ENCODE measurements around the gene GALNT5.
A peak's percentile ranks its signal among the peaks of the same experiment; 100 is the strongest.

Gene GALNT5

DNA sequence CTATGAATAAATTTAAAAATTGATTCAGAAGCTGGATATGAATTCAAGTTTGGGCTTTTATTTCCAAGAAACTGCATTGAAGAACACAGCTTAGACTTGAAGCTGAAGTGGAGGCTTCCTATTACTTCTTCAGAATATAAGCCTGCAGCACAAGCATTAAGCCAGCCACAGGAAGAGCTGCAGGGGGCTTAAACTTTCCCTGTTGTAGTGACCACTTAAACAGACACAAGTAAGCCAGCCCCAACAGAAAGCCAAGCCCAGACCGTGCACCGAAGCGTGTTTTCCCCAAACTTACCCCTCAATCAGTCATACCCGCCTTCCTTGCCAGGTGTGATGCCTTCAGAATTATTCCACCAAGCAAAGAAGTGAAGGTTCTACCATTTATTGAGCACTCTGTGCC, 39.5 kb downstream of the GALNT5 start:
- DNase-seq, result no peak

DNA sequence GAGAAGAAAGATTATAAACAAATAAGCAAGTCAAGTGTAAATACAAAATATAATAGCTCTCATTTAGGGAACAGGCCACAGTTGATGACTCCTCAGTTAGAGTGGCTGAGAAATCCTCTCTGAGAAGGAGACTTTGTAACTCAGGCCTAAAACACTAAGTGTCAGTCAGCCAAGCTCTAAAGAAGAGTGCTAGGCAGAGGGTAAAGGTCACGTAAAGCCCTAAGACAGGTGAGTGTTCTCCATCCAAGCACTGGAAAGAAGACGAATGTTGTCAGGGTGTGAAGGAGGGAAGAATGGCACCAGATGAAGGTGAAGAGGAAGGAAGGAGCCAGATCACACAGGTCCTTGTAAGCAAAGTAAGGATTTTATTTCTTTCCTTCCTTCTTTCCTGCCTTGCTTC, 43.8 kb downstream of the GALNT5 start:
- DNase-seq, result no peak

DNA sequence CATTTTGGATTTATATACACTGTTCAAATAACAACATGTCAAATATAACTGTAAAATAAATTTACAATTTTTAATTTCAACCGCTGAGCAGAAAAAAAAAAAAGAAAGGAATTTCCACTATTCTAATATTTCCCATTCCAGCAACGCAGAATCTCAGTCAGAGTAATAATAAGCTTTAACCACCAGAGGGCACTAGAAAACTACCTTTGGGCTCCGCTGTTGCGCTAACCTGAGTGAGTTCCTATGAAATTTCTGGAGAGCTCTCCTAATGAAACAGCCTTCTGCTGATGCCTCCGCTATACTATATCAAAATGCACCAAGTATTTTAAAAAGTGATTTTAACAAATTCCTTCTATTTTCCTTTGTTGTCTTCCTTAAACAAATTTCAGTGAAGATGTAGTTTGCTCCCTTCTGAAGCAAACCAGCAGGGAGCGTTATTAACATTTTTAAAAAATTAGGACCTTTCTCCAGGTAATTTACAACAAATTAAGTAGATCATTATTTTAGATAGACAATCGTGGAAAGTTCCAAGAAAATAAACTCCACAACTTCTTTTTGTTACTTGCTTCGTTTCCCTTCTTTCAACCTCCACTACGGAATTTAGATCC, 45.1 kb downstream of the GALNT5 start:
- peak; percentile 48 for DNase-seq

DNA sequence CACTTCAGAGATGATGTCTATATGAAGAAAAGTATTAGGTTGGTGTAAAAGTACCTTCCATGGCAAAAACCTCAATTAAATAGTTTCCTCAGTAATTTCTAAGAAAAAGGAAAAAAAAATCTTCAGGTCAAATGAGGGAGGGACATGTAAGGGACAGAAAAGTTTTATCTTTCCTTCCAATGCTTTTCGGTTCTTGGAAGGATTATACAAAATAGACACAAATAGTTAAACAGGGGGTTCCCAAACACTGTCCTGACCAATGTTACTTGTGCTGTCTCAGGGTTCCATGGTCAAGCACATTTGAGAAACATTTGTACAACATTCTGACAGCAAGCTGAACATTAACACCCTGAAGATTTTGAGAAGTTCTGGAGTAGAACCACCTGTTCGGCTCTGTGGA, 46.1 kb downstream of the GALNT5 start:
- no peak for DNase-seq

DNA sequence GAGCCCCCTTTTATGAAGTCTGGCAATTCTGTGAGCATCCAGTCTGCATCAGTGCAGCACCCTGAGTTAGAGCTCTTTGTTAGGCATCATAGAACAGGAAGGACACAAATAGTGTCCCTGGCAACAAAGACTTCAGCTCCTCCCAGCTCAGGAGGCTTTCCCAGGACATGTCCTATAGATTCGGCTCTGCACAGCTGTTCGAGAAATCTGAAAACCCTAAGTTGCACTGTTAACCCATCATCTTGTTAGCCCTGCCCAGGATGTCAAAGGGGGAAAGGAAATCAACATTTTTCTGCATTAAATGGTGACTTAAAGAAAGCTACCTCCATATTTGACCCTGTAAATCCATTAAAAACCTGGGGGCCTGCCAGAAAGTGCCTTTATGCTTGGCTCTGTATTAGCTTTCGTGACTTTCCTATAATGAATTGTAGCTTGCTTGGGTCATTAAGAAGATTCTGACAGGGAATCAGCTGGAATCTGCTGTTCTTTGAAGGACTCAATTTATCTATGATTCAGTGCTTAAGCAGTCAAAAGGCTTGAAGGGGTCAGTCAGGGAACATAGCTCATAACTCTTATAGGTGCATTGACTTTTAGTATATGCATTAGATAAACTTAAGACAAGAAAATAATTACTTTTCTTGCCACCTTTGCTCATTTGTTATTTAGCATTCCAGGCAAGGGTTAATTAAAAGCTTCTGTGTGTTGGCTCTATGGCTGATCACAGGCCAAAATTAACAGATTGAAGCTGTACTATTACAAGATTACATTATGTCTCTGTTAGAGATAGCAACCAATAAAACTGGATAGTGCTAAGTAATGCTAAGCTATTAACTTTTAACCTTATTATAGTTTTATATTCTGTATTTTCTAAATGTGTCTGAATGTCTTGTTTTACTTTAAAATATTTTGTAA, 47.6 kb downstream of the GALNT5 start:
- no peak for DNase-seq

DNA sequence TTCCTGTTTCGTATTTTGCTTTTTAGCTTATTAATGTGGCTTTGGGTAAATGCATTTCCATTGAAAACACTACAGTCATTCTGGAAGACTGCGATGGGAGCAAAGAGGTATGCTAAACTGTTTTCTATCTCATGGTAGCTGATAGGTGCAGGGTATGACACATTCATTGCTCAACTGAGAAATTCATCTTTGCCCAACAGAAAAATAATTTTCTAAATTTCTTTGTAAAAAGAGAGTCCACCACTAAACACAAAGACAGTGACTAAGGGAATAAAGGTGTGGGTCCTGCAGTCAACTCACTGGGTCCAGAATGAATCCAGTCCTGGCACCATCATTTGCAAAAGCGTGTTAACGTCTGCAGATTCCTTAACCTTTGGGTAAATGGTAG, 48.2 kb downstream of the GALNT5 start:
- no peak for DNase-seq

DNA sequence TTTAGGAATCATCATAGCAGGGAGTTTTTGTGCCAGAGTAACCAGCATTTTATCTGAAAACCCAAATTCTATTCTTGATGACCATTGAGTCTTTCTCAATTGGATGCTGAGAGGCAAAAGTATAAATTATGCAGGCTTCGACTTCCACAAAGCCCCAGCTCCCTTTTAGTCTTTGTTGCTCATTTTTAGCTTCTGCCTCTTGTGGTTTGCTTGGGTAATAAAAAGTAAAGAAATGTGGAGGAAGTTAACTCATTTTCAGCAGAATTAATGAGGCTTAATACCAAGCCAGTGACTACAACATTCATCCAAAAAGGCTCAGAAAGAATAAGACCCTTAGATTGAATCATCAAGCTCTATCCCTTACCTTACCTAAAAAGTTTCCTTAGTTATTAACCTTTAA, 49.5 kb downstream of the GALNT5 start:
- no peak for DNase-seq

DNA sequence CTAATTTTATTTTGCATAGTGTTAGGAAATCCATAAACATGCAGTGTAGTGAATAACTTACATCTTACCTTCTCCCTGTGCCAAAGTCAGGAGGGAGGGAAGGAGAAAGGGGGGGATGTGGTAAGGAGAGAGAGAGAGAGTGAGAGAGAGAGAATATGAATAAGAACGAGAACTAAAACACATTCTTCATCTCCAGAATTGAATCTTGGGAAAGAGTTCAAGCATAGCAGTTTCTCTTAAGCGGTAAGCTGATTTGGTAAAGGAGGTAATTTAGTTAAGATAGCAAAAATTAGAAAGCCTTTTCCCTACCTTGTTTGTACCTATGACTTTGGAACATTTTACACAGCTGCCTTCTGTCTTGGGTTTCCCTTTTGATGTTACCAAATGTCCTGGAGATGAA, 52.4 kb downstream of the GALNT5 start:
- DNase-seq, result no peak

DNA sequence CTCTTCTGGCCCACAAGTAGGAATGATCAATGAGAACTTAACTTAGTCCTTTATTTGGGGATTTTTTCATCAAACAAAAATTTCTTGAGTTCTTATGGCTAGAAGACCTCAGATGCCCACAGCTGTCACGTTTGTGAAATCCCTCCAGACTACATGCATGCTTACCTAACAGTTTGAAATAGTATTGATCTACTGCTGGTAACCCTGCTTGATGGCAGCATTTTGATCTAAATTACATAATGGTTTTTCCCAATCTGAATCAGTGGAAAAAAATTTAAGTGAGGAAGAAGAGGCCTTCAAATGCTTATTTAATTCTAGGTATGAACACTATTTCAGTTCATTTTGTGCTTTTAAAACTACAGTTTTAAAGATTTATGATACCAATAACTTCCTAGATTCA, 54.2 kb downstream of the GALNT5 start:
- DNase-seq, result no peak

DNA sequence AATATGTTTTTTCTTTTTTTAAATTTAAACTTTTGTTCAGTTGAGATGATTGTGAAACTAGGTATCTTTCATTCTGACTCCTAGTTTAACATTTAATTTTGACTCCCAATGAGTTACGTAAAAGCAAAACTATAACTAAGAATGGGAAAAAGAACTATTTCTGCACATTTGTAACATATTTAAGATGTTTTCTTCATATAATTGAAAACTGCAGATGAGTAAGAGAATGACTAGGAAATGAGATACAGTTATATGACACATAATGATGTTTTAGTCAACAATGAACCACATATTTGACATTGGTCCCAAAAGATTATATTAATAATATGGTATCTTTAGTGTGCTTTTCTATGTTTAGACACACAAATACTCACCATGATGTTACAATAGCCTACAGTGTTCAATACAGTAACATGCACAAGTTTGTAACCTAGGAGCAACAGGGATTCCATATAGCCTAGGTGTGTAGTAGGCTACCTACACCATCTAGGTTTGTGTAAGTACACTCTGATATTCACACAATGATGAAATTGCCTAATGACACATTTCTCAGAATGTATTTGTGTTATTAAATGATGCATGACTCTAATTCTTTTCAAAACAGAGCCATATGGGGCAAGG, 55.5 kb downstream of the GALNT5 start:
- DNase-seq, result no peak

DNA sequence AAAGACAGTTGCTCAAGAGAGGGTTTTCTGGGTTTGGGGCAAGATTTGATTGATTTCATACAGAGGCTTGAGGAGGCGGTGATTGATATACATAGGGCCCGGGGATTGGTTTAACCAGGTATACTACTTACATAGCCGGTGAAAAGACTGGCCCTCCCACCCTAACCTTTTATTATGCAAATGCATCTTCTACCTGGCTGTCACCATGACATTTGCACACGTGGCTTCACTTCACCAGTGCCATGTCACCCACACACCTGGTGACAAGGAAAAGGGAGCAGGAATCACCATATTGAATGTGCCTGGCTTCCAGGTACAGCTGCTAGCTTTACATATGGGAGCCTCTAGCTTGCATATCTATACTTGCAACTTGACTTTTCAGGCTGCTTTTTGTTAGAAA, 58.4 kb downstream of the GALNT5 start:
- no peak for DNase-seq

DNA sequence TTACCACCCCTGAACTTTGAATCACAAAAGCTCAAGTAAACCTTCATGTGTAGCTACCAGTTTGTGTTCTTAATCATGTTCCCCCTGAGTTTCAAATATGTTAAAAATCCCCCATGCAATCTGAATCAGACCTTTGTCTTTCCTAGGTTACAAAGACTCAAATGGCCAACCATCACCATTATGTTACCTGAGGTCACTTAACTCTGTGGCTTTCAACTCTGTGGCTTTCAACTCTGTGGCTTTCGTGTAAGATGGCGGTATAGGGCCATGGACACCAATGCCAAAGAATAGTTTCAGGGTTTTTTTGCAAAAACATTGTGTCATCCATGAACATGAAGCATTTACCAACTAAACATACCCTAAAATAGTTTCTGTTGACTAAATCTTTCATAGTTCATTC, 61.4 kb downstream of the GALNT5 start:
- DNase-seq, result no peak

DNA sequence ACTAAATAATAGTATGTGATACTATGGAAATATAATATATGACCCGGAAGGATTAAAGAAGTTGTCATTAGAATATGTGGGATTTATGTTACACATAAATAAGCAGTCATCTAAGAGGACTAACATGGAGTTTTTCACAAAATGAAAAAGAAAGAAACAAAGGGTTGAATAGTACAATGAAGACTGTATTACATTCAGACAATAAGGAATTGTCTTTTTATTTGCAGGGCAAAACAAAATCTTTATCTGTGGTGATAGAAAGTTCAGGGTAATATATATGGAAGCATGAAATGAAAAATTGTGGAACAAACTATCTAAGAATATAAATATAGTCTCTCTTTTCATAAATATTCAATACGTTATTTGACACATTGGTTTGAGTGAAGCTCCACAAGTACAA, 62.3 kb downstream of the GALNT5 start:
- no peak for DNase-seq

DNA sequence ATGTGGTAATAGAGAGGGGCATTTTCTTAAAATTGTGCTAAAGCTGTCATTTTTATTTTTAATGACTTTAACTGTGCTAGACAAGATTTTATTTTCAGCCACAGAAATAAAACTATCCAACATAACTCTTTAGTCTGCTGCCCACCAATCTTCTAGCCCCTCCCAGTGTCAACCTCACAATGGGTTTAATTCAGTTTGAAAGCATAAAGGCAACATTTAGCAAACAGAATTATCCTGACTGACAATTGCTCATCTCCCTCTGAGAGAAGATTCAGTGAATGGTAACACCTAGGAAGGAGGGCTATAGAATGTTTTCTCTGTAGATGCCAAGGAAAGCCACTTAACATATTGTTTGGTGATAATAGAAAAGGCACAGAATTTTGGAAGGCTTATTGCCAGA, 62.9 kb downstream of the GALNT5 start:
- DNase-seq, result no peak

DNA sequence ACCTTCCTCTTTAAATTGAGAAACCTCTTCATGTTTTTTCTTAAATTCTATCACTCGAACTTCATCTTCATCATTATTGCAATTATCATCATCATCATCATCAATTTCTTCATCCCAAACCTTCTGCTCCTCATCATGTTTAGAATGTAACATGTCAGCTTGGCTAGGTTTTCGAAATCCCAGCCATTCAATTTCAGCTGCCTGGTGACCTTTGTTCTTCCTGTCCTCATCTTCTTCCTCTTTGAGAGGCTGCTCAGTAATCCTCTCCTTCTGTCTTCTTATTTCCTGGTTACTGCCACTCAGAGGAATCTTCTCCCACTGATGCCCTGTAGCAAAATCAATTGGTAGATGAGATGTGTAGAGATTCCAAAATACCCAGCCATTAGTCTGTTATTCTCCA, 64.0 kb downstream of the GALNT5 start:
- DNase-seq, result no peak

DNA sequence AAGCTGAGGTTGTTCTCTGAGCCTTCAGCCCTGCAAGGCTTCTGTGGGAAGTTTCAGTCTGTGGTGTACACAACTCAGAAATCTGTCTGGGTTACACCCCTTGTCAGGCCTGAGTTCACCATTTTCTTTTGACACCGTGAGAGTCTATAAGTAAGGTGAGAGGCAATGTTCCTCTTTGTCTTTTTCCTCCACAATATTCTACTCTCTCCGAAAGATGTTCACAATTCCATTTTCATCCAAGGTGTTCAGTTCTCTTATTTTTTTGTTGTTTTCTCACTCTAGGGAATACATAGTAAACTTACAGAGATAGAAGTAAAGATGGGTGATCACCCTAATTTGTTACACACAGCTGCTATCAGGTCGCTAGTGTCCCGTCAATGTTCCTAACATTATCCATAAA, 64.9 kb downstream of the GALNT5 start:
- DNase-seq, result no peak

DNA sequence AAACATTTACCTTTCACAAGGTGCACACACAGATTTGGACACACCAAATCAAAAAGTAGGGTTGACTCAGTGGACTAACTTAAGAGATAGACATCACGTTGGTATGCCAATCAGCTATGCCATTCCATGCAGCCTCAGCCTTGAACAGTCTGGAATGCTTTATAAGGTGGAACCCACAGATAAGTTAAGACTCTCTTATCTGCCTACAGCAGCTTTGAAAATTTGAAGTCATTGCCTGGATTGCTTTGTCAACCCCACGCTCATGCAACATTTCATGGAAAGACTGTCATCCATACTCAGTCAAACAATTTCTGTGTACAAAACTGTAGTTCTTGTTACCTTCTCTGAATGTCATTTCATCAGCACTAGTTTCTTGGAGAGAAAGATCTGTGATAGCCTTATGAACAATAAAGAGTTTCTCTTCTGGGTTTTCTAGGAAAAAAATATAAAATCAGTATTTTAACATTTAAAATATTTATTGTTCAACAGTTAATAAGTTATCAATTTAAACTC, 66.9 kb downstream of the GALNT5 start:
- DNase-seq, result no peak

DNA sequence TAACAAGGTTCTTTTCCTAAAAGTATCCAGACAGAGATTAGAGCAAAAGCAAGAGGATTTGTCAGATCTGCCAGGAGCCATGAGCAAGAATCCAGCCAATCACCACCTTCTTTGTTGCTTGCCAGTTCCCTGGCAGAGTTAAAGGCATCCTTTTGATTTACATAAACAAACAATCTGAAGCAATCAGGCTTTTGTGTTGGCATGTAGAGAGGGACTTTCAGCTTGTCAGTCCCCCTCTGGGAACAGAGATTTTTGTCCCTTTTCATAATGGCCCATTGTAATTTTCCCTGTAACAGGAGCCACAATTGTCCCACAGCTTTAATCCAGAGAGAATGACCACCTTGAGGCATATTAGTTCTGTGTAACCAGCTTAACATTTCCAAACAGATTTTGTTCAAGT, 68.3 kb downstream of the GALNT5 start, which contains the start of gene ERMN:
Gene ERMN (minus strand): TSS at position 39 of the 400 bp plus-strand sequence. CDS start 182 bp downstream, outside the sequence.
- no peak for DNase-seq

DNA sequence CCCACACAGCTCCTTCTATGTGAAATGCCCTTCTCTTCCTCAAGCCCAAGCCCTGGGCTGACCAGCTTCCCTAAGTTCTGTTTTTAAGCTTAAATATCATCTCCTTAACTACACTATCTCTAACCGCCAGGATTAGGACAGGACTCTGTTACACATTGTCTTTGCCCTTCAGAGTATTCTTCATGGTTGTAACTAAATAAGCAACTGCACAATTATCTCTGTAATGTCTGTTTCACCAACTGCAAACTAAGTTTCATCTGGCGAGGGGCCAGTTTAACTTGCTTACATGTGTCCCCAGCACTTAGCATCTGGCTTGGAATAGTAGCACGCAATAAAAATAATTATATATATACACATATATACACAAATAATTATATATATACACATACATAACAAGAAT, 69.2 kb downstream of the GALNT5 start:
- DNase-seq, result no peak

DNA sequence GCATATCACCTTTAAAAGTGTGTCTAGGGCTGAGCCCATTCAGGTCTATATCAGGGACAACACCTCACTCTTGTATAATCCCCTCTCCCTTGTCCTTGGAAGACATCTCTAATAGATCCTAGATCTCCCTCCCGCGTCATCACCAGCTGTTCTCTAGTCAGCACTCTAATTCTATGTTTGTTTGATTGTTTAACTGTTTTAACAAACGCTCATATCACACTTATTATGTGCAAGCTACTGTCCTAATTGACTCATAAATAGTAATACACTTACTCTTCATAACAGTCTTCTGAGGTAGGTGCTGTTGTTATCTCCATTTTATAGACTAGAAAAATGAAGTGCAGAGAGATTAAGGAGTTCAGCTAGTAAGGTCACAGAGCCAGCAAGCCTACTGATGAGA, 69.7 kb downstream of the GALNT5 start:
- no peak for DNase-seq

DNA sequence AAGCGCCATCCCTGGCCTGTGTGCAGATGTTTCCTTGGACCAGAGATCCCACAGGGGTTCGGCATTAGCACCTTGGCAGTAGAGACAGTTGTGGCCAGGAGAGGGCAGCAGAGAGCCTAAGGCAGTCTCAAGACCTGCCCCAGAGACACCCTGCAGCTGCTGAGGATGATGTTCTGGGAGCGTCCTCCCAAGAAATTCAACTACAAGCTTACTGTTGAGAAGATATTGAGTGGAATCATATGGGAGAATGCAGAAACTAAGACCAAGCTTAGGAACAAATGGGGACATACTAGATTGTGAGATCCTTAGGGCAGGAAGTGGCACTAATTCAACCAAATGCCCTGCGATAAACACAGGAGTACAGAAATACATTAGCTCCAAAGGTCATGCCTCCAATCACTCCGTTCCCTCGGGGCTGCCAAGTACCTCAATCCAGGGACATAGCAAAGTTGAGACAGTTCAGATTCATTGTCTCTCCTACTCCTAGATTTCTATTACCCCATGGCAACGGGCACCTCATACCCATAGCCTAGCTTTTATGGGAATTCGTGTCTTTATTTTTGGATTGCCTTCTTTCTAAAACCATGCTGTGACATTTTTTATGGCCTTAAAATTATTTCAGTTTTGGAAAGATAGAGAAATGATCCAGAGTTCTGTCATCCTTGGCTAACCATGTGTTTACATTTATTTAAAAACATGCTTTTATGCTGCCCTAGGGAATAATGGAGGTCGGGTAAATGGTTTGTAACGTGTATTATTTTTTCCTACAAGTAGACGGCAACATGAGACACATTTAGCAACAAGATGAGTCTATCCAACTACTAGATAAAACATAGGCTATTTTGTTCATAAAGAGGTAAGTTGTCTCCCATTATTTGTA, 70.4 kb downstream of the GALNT5 start:
- DNase-seq, result peak; percentile 95

DNA sequence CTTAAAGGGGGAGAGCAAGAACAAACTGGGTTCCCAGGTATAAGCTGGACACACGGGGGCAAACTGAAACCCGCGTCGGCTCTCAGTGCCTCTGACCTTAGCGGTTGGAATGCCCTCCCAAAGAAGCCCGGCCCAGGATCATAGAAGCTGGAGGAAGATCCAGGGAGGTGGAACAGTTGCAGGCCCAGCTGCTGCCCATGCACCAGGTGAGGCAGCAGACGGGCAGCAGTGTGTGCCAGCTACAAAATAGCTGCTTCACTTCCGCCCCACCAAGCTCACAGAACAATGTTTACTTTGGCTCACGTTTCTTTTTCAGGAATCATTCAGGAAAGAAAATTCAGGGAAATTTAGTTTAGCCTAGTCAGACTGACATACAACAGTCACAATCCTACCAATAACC, 72.0 kb downstream of the GALNT5 start:
- no peak for DNase-seq

All from CD4-positive, alpha-beta T cell treated with Interleukin-6 for 4 hours (primary cell).